ENCODE measurements around the gene C6orf52.
A peak's percentile ranks its signal among the peaks of the same experiment; 100 is the strongest.

The C6orf52 gene

DNA sequence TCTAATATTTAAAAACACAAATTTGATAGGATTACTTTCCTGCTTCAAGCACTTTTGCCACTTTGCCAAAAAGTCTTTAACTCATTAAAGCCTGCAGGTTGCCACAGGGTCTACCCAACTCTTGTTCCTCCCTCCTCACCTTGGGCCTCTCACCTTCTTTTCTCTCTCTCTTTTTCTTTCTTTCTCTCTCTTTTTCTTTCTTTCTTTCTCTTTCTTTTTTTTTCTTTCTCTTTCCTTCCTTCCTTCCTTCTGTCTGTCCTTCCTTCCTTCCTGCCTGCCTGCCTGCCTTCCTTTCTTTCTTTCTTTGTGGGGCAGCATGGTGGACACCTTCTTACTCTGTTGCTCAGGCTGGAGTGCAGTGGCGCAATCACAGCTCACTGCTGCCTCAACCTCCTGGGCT is 50.2 kb downstream of the C6orf52 start:
- DNase-seq (ENCODE audit: low spot score): no peak

DNA sequence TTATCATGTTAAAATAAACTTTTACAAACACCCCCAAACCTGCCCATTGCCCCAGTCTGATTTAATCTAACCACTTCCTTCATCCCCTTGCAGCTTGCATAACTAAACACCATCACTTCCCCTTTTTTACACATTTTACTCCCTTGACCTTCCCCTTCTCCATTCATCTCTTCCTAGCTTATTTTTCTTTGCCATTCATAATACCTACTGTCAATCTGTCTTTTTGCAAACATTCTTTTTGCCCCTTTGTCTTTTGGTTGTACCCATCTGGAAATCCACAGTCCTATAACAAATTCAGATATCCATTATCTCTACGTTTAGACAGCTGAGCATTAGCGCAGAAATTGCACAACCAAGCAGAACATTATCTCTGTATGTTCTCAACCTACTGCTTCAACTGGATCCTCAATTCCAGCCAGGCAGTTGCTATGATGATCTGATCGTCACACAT is 51.2 kb downstream of the C6orf52 start:
- DNase-seq (ENCODE audit: low spot score): no peak

DNA sequence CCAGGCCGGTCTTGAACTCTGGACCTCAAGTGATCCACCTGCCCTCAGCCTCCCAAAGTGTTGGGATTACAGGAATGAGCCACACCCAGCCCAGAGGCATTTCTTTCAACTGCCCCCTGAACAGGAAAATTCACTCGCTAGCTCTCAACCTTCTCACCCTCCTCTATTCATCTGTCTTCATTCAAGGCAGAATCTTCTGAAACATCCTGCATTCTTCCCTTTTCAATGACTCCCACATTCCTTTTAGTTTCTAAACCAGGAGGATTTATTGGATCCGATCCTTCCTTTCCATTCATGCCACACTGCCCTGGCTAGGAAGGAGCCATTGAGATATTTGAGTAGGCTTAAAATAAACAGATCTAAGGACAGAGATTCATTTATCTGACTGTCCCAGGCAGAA is 52.9 kb downstream of the C6orf52 start:
- no peak for DNase-seq (ENCODE audit: low spot score)

DNA sequence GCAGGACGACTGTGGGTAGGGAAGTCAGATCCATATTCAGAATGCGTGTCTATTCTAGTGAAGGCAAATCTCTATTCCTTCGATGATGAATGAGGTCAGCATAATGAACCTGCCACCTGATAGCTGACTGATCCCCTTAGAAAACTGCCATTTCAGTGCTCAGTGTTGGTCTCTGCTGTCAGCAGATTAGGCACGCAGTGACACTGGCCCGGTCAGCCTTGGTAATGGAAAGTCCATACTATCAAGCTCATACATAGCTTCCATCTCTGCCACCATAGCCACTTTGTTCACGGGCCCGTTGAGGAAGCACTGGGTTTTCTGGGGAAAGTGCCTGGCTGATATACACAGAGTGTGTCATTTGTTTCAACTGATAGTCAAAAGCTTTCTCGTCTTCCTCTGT is 54.0 kb downstream of the C6orf52 start:
- DNase-seq (ENCODE audit: low spot score): peak; percentile 70

- DNase-seq (ENCODE audit: low spot score): no peak
Observed at GRCh38 chr6:10633216-10633615, 61.2 kb downstream of the C6orf52 start.

DNA sequence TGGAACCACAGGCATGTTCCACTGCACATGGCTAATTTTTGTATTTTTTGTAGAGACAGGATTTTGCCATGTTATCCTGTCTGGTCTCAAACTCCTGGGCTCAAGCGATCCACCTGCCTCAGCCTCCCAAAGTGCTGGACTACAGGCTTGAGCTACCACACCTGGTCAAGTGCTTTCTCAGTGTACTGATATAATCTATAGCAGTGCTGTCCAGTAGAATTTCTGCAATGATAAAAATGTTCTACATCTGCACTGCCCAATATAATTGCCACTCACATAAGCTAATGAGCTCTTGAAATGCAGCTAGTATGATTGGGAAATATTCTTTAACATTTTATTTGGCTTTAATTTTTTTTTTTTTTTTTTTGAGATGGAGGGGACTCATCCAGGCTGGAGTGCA is 64.2 kb downstream of the C6orf52 start:
- no peak for DNase-seq (ENCODE audit: low spot score)

- DNase-seq (ENCODE audit: low spot score): no peak
Observed at GRCh38 chr6:10627800-10628199, 66.6 kb downstream of the C6orf52 start.

GRCh38 chr6:10626154-10626741 is 68.2 kb downstream of the C6orf52 start:
- no peak for DNase-seq (ENCODE audit: low spot score)

DNA sequence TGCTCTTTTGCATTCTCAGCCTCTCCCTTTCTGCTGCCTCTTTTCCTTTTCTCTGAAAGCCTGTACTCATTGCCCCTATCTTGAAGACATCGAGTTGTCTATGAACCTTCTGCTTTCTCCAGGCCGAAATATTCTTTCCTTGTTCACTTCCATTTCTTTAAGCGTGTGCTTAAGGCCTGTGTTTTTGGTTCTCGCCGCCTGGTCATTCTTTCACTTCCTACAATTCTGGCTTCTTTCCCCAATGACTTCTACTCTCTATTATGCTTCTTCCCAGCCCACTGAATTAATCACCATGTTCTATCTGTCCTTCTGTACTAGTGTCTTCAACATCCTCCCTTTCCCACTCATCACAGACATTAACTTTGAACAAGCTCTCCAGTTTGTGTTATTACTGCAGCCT is 69.6 kb downstream of the C6orf52 start:
- no peak for DNase-seq (ENCODE audit: low spot score)

DNA sequence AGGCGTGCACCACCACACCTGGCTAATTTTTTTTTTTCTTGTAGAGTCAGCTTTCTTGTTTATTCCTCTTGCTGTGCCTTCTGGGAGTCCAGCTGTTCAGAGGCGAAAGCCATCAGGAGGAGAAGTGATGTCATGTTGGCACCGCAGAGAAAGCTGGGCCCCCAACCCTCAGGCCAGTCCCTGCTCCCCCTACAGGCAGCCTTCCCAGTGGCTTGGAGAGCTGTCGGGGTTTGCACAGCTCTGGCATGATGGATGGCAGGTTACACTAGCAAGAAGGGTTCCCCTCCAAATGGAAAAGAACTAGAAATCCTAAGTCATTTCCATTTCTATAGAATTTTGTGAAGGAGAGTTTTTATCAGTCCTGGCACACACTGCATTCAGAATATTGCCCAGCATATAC is 72.6 kb downstream of the C6orf52 start:
- DNase-seq (ENCODE audit: low spot score): no peak

Measured in hematopoietic multipotent progenitor cell treated with erythropoietin and hydrocortisone succinate and interleukin-3 and kit ligand, for 15 days (in vitro differentiated cells).